ENCODE results near the gene GPR65.

DNA sequence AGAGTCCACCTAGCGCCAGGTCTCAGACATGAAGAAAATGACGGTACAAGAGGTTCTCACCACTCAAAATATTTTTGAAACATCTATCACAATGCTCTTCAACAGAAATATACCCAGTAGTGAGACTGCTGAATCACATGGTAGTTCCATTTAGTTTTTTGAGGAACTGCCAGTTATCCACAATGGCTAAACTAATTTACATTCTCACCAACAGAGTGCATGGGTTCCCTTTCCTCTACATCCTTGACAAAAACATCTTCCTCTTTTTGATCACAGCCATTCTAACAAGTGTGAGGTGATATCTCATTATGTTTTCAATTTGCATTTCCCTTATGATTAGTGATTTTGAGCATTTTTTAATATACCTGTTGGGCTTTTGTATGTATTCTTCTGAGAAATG, 5.7 kb upstream of the GPR65 start:
- TF ChIP-seq TAF1 (IDR thresholded peaks at IDR 0.05; ENCODE audit: borderline replicate concordance, low read depth, low read length): no peak
- TF ChIP-seq POLR2AphosphoS5 (IDR thresholded peaks at IDR 0.05; ENCODE audit: low read depth, low read length): no peak
